Small intestine (tissue), 16 donors: Measurements from ENCODE around the gene SHROOM1. TPM values are rescaled to one million over a fixed set of nuclear protein-coding genes. Genes with fewer than 3 reads are reported as not detected.

ENCODE experiments used
- DNase-seq, 2 donors: peaks; one replicate each; pipeline versions ENCODE4 v3.0.0 to v3.0.0-alpha.2; 2013
- FAIRE-seq: peaks from 2 replicates; lab custom pipeline; 2012; peaks lifted over from hg19 to GRCh38; lab: Jason Lieb, UNC
- H3K27ac ChIP-seq, 3 donors: one replicate each; pipeline ENCODE4 v1.5.1; 2013; ENCODE audit warnings: low read length in 2 of 3, mild to moderate bottlenecking in 2 of 3, control low read depth in 1 of 3, inconsistent platforms in 1 of 3, low read depth in 1 of 3, moderate library complexity in 1 of 3
- H3K27me3 ChIP-seq, 3 donors: one replicate each; pipeline ENCODE4 v1.6.1; 2013; ENCODE audit warnings: low read length in 3 of 3, inconsistent platforms in 1 of 3; ENCODE audit not compliant: control insufficient read depth in 3 of 3, insufficient read depth in 3 of 3
- H3K36me3 ChIP-seq, 3 donors: one replicate each; pipeline ENCODE4 v1.6.1; 2013; ENCODE audit warnings: low read length in 3 of 3, inconsistent platforms in 1 of 3, low read depth in 1 of 3, mild to moderate bottlenecking in 1 of 3, moderate library complexity in 1 of 3; ENCODE audit not compliant: control insufficient read depth in 3 of 3, insufficient read depth in 2 of 3
- H3K4me1 ChIP-seq, 3 donors: one replicate each; pipeline ENCODE4 v1.6.1; 2013; ENCODE audit warnings: low read length in 2 of 3, inconsistent platforms in 1 of 3, low read depth in 1 of 3, mild to moderate bottlenecking in 1 of 3, moderate library complexity in 1 of 3; ENCODE audit not compliant: control insufficient read depth in 3 of 3, insufficient read depth in 2 of 3
- H3K4me3 ChIP-seq, 3 donors: one replicate each; pipeline ENCODE4 v1.5.1; 2013; ENCODE audit warnings: low read length in 3 of 3, control low read depth in 1 of 3, inconsistent platforms in 1 of 3, low read depth in 1 of 3, mild to moderate bottlenecking in 1 of 3, moderate library complexity in 1 of 3
- H3K9me3 ChIP-seq, 2 donors: one replicate each; pipeline ENCODE4 v1.6.1; 2013; ENCODE audit warnings: low read depth in 1 of 2, low read length in 1 of 2; ENCODE audit not compliant: control insufficient read depth in 2 of 2, insufficient read depth in 1 of 2
- WGBS, 3 donors: extraction: QIAGEN DNeasy Blood & Tissue Kit; methylation state at CpG; one replicate each; pipeline ENCODE4 v1.1.7; 2013; 5-methylcytosine and 5-hydroxymethylcytosine counted together
- long read RNA-seq, 10 donors: transcript quantifications; one replicate each; lab custom pipeline, GENCODE V29; 2026
- polyA plus RNA-seq, 4 donors: library from polyadenylated mRNA; stranded (reverse) in 3 of 4; unstranded in 1 of 4; fragments of 200-250 nt in 3 of 4; fragments of 120-200 nt in 1 of 4; gene quantifications; one replicate each; pipeline versions ENCODE4 v1.2.1 to v1.2.3, GENCODE V29; 2013
- donor health status: healthy with polysubstance abuse.
- donor health status: control.
- donor health status: control.
- donor health status: Bipolar disorder and iron deficiency.
- donor health status: healthy.

Gene SHROOM1
- polyA plus RNA-seq: 10 to 100 TPM in 3 of 4 donors, 1 to 10 TPM in 1; 9.2 to 72.2 (median 15.0) TPM
- long read RNA-seq, donor 1: 0 reads
- long read RNA-seq, donor 2, partial matches to known transcripts: 0 of 2 reads
- long read RNA-seq, donor 2, other reads (novel, unspliced or antisense): 0 of 2 reads
- long read RNA-seq, donor 3, partial matches to known transcripts: 6 of 6 reads
- long read RNA-seq, donor 3, other reads (novel, unspliced or antisense): 0 of 6 reads
- long read RNA-seq, donor 4: 0 reads
- long read RNA-seq, donor 5: 0 reads
- long read RNA-seq, donor 6, partial matches to known transcripts: 0 of 1 reads
- long read RNA-seq, donor 6, other reads (novel, unspliced or antisense): 0 of 1 reads
- long read RNA-seq, donor 7, partial matches to known transcripts: 0 of 2 reads
- long read RNA-seq, donor 7, other reads (novel, unspliced or antisense): 0 of 2 reads
- long read RNA-seq, donor 8: 0 reads
- long read RNA-seq, donor 9, partial matches to known transcripts: 106 of 207 reads
- long read RNA-seq, donor 9, other reads (novel, unspliced or antisense): 100 of 207 reads
- long read RNA-seq, donor 10, partial matches to known transcripts: 0 of 2 reads
- long read RNA-seq, donor 10, other reads (novel, unspliced or antisense): 0 of 2 reads

GRCh38 chr5:132830436-132831094 is at the start of gene SHROOM1:
SHROOM1 (minus strand) TSS chr5:132830647; CDS start chr5:132826140, 4,507 bp downstream.
- Histone ChIP-seq H3K4me1 (peaks cover 4 to 26% (median 4%) of the 10 kb centered on the region in 3 donors), H3K27me3 (no peaks in the 10 kb centered on the region), H3K36me3 (peaks cover 0 to 19% (median 0%) of the 10 kb centered on the region in 3 donors), H3K27ac (peak within 1 kb of the TSS; percentile 60 to 93 (median 82)), H3K4me3 (peak within 1 kb of the TSS; percentile 61 to 82 (median 62)), H3K9me3 (no peaks in the 10 kb centered on the region)
- DNase-seq: peak; percentile 73 to 87
- no peak for FAIRE-seq
- WGBS, 3 donors: 3% methylated on average over 62 to 78 of the region's 78 CpGs

- Histone ChIP-seq H3K27me3 (no peaks in the 10 kb centered on the region), H3K4me3 (no peak overlapping the region), H3K4me1 (peaks cover 3 to 26% (median 3%) of the 10 kb centered on the region in 3 donors), H3K9me3 (peaks cover 0 to 8% of the 10 kb centered on the region in 2 donors), H3K36me3 (peaks cover 0 to 25% (median 9%) of the 10 kb centered on the region in 3 donors), H3K27ac (no peak overlapping the region)
- WGBS, 3 donors: 23 to 54% (median 53%) methylated on average over 3 of the region's 3 CpGs
- FAIRE-seq: no peak
- peak; percentile 30 to 76 for DNase-seq
These were observed 47.5 kb upstream of the SHROOM1 start for GRCh38 chr5:132877938-132878337.

GRCh38 chr5:132877466-132877865 is 47.0 kb upstream of the SHROOM1 start:
- H3K27ac ChIP-seq: no peak overlapping the region
- H3K9me3 ChIP-seq: peaks cover 0 to 8% of the 10 kb centered on the region in 2 donors
- 50 to 78% (median 56%) methylated on average over 2 of the region's 2 CpGs for WGBS, 3 donors
- peaks cover 3 to 30% (median 3%) of the 10 kb centered on the region in 3 donors for H3K4me1 ChIP-seq
- no peaks in the 10 kb centered on the region for H3K27me3 ChIP-seq
- peaks cover 0 to 23% (median 9%) of the 10 kb centered on the region in 3 donors for H3K36me3 ChIP-seq
- no peak overlapping the region for H3K4me3 ChIP-seq
- DNase-seq (no peak), FAIRE-seq (no peak)

GRCh38 chr5:132876020-132876759 is 45.7 kb upstream of the SHROOM1 start:
- Histone ChIP-seq H3K4me1 (peaks cover 3 to 41% (median 8%) of the 10 kb centered on the region in 3 donors), H3K27me3 (no peaks in the 10 kb centered on the region), H3K27ac (no peak overlapping the region), H3K36me3 (peaks cover 0 to 22% (median 4%) of the 10 kb centered on the region in 3 donors), H3K9me3 (peaks cover 0 to 8% of the 10 kb centered on the region in 2 donors), H3K4me3 (no peak overlapping the region)
- FAIRE-seq: no peak
- DNase-seq: no peak
- WGBS, 3 donors: 88 to 94% (median 88%) methylated on average over 1 of the region's 1 CpG

- DNase-seq (no peak), FAIRE-seq (no peak)
- H3K36me3 ChIP-seq: peaks cover 0 to 32% (median 4%) of the 10 kb centered on the region in 3 donors
- H3K4me3 ChIP-seq: peak overlapping the region in 2 of 3 donors; percentile 29 to 54
- H3K27me3 ChIP-seq: no peaks in the 10 kb centered on the region
- H3K9me3 ChIP-seq: peaks cover 0 to 8% of the 10 kb centered on the region in 2 donors
- WGBS, 3 donors: 83 to 92% (median 89%) methylated on average over 3 of the region's 3 CpGs
- H3K27ac ChIP-seq: peak overlapping the region; percentile 80 to 93 (median 88)
- H3K4me1 ChIP-seq: peaks cover 3 to 41% (median 8%) of the 10 kb centered on the region in 3 donors
These were observed 43.5 kb upstream of the SHROOM1 start for GRCh38 chr5:132873930-132874271.

GRCh38 chr5:132873119-132873929 is 42.9 kb upstream of the SHROOM1 start, which contains the start of gene LEAP2:
LEAP2 (plus strand) TSS chr5:132873668; CDS start chr5:132873695, 27 bp downstream.
- H3K4me3 ChIP-seq: peak within 1 kb of the TSS in 2 of 3 donors; percentile 29 to 54
- H3K4me1 ChIP-seq: peaks cover 3 to 41% (median 8%) of the 10 kb centered on the region in 3 donors
- FAIRE-seq: no peak
- H3K27ac ChIP-seq: peak within 1 kb of the TSS; percentile 80 to 93 (median 88)
- H3K36me3 ChIP-seq: peaks cover 0 to 36% (median 3%) of the 10 kb centered on the region in 3 donors
- WGBS, 3 donors: 23 to 62% (median 49%) methylated on average over 6 of the region's 6 CpGs
- peak; percentile 87 to 96 for DNase-seq
- peaks cover 0 to 8% of the 10 kb centered on the region in 2 donors for H3K9me3 ChIP-seq
- H3K27me3 ChIP-seq: no peaks in the 10 kb centered on the region

GRCh38 chr5:132872788-132873118 is 42.3 kb upstream of the SHROOM1 start:
- FAIRE-seq (no peak), DNase-seq (no peak)
- H3K4me1 ChIP-seq: peaks cover 0 to 37% (median 8%) of the 10 kb centered on the region in 3 donors
- H3K36me3 ChIP-seq: peaks cover 0 to 37% (median 3%) of the 10 kb centered on the region in 3 donors
- peak overlapping the region; percentile 60 to 81 (median 80) for H3K27ac ChIP-seq
- no peaks in the 10 kb centered on the region for H3K27me3 ChIP-seq
- WGBS, 3 donors: 89 to 92% (median 92%) methylated on average over 1 of the region's 1 CpG
- H3K9me3 ChIP-seq: peaks cover 0 to 8% of the 10 kb centered on the region in 2 donors
- H3K4me3 ChIP-seq: no peak overlapping the region
